ENCODE data around the gene MAP3K14.

MAP3K14 gene

GRCh38 chr17:45277216-45277849 lies 39.5 kb downstream of the MAP3K14 start:
- H3K4me3 Mint-ChIP-seq, result no peak overlapping the region
- peaks cover 24% of the 10 kb centered on the region for H3K36me3 Mint-ChIP-seq (ENCODE audit: low read depth)
- H3K27ac Mint-ChIP-seq, result peak overlapping the region; percentile 15
- no peaks in the 10 kb centered on the region for H3K9me3 Mint-ChIP-seq
- peak; percentile 90 for DNase-seq
- peak; percentile 77 for TF ChIP-seq CTCF (IDR thresholded peaks at IDR 0.05)
- peaks cover 11% of the 10 kb centered on the region for H3K4me1 Mint-ChIP-seq
- peaks cover 3% of the 10 kb centered on the region for H3K27me3 Mint-ChIP-seq (ENCODE audit: low read depth, poor library complexity)

- Mint-ChIP-seq H3K27me3 (ENCODE audit: low read depth, poor library complexity) (peaks cover 3% of the 10 kb centered on the region), H3K4me3 (no peak overlapping the region), H3K9me3 (no peaks in the 10 kb centered on the region), H3K27ac (no peak overlapping the region), H3K36me3 (ENCODE audit: low read depth) (peaks cover 17% of the 10 kb centered on the region), H3K4me1 (peaks cover 11% of the 10 kb centered on the region)
- no peak for DNase-seq
- TF ChIP-seq CTCF (IDR thresholded peaks at IDR 0.05), result no peak
Measured at GRCh38 chr17:45276031-45276430, 40.8 kb downstream of the MAP3K14 start.

DNA sequence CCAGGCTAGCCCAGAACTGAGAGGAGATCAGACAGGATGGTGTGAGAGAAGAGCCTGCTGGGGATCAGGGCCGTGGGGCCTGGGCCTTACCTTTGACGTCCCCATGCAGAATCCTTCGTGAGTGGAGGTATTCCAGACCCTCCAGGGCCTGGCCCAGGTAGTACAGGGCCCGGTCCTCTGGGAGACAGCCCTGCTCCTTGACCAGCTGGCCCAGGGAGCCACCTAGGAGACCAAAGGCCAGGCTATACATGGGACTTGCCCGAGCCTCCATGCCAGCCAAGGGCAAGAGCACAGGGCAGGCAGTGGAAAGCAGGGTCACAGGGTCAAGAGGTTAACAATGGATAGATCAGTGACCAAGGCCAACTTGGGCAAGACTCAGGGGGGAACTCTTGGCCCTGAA lies 42.8 kb downstream of the MAP3K14 start:
- Mint-ChIP-seq H3K4me3 (no peak overlapping the region), H3K27ac (no peak overlapping the region), H3K27me3 (ENCODE audit: low read depth, poor library complexity) (no peaks in the 10 kb centered on the region), H3K36me3 (ENCODE audit: low read depth) (peaks cover 22% of the 10 kb centered on the region), H3K4me1 (peaks cover 11% of the 10 kb centered on the region), H3K9me3 (no peaks in the 10 kb centered on the region)
- TF ChIP-seq CTCF (IDR thresholded peaks at IDR 0.05), result no peak
- DNase-seq, result no peak

- Mint-ChIP-seq H3K27me3 (ENCODE audit: low read depth, poor library complexity) (peaks cover 2% of the 10 kb centered on the region), H3K9me3 (no peaks in the 10 kb centered on the region), H3K4me3 (no peak overlapping the region), H3K27ac (no peak overlapping the region), H3K4me1 (peaks cover 11% of the 10 kb centered on the region), H3K36me3 (ENCODE audit: low read depth) (peaks cover 23% of the 10 kb centered on the region)
- no peak for DNase-seq
- TF ChIP-seq CTCF (IDR thresholded peaks at IDR 0.05), result no peak
Measured at GRCh38 chr17:45273551-45273957, 43.3 kb downstream of the MAP3K14 start.

- Mint-ChIP-seq H3K9me3 (no peaks in the 10 kb centered on the region), H3K27ac (peak overlapping the region; percentile 89), H3K36me3 (ENCODE audit: low read depth) (peaks cover 39% of the 10 kb centered on the region), H3K4me1 (no peaks in the 10 kb centered on the region), H3K4me3 (no peak overlapping the region), H3K27me3 (ENCODE audit: low read depth, poor library complexity) (peaks cover 6% of the 10 kb centered on the region)
- no peak for DNase-seq
- TF ChIP-seq CTCF (IDR thresholded peaks at IDR 0.05), result no peak
Measured at GRCh38 chr17:45271603-45272002, 45.2 kb downstream of the MAP3K14 start.

GRCh38 chr17:45270828-45271418 lies 45.9 kb downstream of the MAP3K14 start:
- H3K27ac Mint-ChIP-seq, result no peak overlapping the region
- no peaks in the 10 kb centered on the region for H3K9me3 Mint-ChIP-seq
- no peak overlapping the region for H3K4me3 Mint-ChIP-seq
- peak; percentile 53 for TF ChIP-seq CTCF (IDR thresholded peaks at IDR 0.05)
- no peaks in the 10 kb centered on the region for H3K4me1 Mint-ChIP-seq
- peaks cover 39% of the 10 kb centered on the region for H3K36me3 Mint-ChIP-seq (ENCODE audit: low read depth)
- peaks cover 6% of the 10 kb centered on the region for H3K27me3 Mint-ChIP-seq (ENCODE audit: low read depth, poor library complexity)
- peak; percentile 58 for DNase-seq
